Brain microvascular endothelial cell (primary cell): ENCODE results near the gene POGK.
A peak's percentile ranks its signal among the peaks of the same experiment; 100 is the strongest.

ENCODE experiments used
- DNase-seq: peaks from one replicate; pipeline ENCODE4 v3.0.0-alpha.2; 2020
- H3K27ac ChIP-seq: fragments of 250-450 bp; sonication (Bioruptor Pico); 2 replicates; pipeline ENCODE4 v1.5.1; 2020; ENCODE audit warnings: mild to moderate bottlenecking, moderate library complexity
- H3K27me3 ChIP-seq: fragments of 250-450 bp; sonication (Bioruptor Pico); replicated peaks from 2 replicates; pipeline ENCODE4 v1.5.1; 2020; ENCODE audit warnings: mild to moderate bottlenecking
- H3K36me3 ChIP-seq: fragments of 250-450 bp; sonication (Bioruptor Pico); replicated peaks from 2 replicates; pipeline ENCODE4 v1.5.1; 2020; ENCODE audit warnings: mild to moderate bottlenecking
- H3K4me3 ChIP-seq: 2 replicates; pipeline ENCODE4 v1.5.1; 2011; ENCODE audit warnings: low read depth, mild to moderate bottlenecking, control low read depth, low read length, moderate library complexity
- CTCF ChIP-seq: IDR thresholded peaks from 2 replicates; pipeline ENCODE4 v1.5.1; 2011; ENCODE audit warnings: low read depth, mild to moderate bottlenecking, moderate library complexity, low read length, control low read depth, inconsistent platforms; ENCODE audit errors: missing control alignments
- in situ Hi-C: cut with HindIII; loops from 2 replicates; pipeline ENCODE4 v1.10.0; 2017; ENCODE audit warnings: low sequenced_read_pairs, low pct_ligation_motif_present

The POGK gene

GRCh38 chr1:166905900-166906299 is 66.6 kb downstream of the POGK start:
- Histone ChIP-seq H3K4me3 (no peak overlapping the region), H3K27ac (peak overlapping the region; percentile 12), H3K36me3 (no peaks in the 10 kb centered on the region), H3K27me3 (no peaks in the 10 kb centered on the region)
- in situ Hi-C loops = no loop called here
- DNase-seq = peak; percentile 78
- no peak for TF ChIP-seq CTCF
